ENCODE data around the gene RAB19.

Gene RAB19

GRCh38 chr7:140454657-140455015, 50.8 kb downstream of the RAB19 start:
- DNase-seq = no peak

DNA sequence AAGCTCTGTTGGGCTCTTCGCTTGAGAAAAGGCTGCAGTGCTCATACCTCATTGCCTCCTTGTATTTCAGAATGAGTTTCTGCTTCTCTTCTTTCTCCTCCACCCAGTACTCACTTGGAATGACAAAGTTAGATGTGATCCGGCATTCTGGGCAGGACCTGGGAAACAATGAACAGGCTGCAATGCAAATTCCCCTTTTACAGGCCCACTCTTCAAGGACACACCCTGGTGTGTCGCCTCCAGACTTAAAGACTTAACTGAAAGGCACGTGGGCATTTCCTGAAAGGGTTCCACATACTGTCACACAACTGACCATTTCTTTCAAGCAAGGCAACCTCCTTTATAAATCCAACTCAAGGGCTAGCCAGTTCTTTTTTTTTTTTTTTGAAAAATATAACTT, 51.9 kb downstream of the RAB19 start:
- no peak for DNase-seq

GRCh38 chr7:140456551-140457051, 52.7 kb downstream of the RAB19 start:
- no peak for DNase-seq

GRCh38 chr7:140458201-140458600, 54.3 kb downstream of the RAB19 start:
- no peak for DNase-seq

GRCh38 chr7:140458916-140459315, 55.1 kb downstream of the RAB19 start:
- no peak for DNase-seq

- no peak for DNase-seq
These were observed 59.3 kb downstream of the RAB19 start for GRCh38 chr7:140463111-140463510.

DNA sequence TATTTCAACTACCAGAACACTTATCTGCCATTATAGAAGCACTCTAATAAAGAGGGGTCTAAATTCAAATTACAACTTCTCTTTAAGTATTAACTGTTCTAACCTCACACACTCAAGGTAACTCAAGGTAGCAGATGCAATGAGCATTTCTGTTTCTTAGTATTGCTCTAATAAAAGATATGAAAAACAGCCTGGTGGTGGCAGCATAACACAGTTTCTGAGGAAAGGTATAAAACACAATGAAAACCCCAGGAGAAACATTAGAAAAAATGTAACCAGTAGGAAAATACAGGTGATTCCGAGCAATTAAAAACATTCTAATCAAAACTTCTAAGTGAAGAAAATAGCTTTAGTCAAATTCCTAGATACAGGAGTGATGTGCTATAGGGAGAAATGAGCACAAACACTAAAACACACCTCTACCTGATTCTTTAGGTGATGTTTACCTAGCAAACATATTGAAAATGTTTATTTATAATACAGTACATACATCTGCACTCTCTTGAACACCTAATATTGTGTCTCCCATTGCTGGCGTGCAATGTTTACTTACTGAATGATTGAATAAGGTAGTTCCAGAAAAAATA, 72.0 kb downstream of the RAB19 start:
- peak; percentile 70 for DNase-seq

GRCh38 chr7:140476698-140477261, 72.9 kb downstream of the RAB19 start:
- no peak for DNase-seq

Data from CD4-positive, alpha-beta T cell treated with Interleukin-12 subunit alpha and Interleukin-12 subunit beta, for 1 hour (primary cell).